GM23248 (cell line): ENCODE measurements around the gene SUGCT. TPM values are rescaled to one million over a fixed set of nuclear protein-coding genes. Genes with fewer than 3 reads are reported as not detected.
"Not testable (repeated sequence)": the region's sequence is repeated elsewhere in the genome, so short reads cannot be mapped to it uniquely, and the experiment has no call there.

Source experiments
- DNase-seq: peaks from one replicate; pipeline ENCODE4 v3.0.0-alpha.2; 2015
- H2AFZ ChIP-seq: fragments of 200-600 bp; sonication (generic); 2 replicates; pipeline ENCODE4 v1.6.1; 2016; ENCODE audit warnings: antibody characterized with exemption
- H3F3A ChIP-seq: fragments of 200-600 bp; sonication (generic); 2 replicates; pipeline ENCODE4 v1.6.1; 2016; ENCODE audit warnings: mild to moderate bottlenecking, antibody characterized with exemption, mixed run types; ENCODE audit not compliant: insufficient read depth
- H3K27ac ChIP-seq: fragments of 200-600 bp; sonication (generic); 2 replicates; pipeline ENCODE4 v1.5.1; 2016; ENCODE audit warnings: mild to moderate bottlenecking
- H3K27me3 ChIP-seq: fragments of 200-600 bp; sonication (generic); replicated peaks from 2 replicates; pipeline ENCODE4 v1.6.1; 2016; ENCODE audit warnings: mild to moderate bottlenecking; ENCODE audit not compliant: insufficient read depth
- H3K36me3 ChIP-seq: fragments of 200-600 bp; sonication (generic); 2 replicates; pipeline ENCODE4 v1.6.1; 2016; ENCODE audit warnings: low read depth, mild to moderate bottlenecking
- H3K4me1 ChIP-seq: fragments of 200-600 bp; sonication (generic); 2 replicates; pipeline ENCODE4 v1.6.1; 2016; ENCODE audit warnings: mild to moderate bottlenecking; ENCODE audit not compliant: insufficient read depth
- H3K4me2 ChIP-seq: fragments of 200-600 bp; sonication (generic); one replicate; pipeline ENCODE4 v1.6.1; 2016; ENCODE audit warnings: mild to moderate bottlenecking; ENCODE audit not compliant: unreplicated experiment
- H3K4me3 ChIP-seq: fragments of 200-600 bp; sonication (generic); 2 replicates; pipeline ENCODE4 v1.5.1; 2016; ENCODE audit warnings: mild to moderate bottlenecking
- H3K79me2 ChIP-seq: fragments of 200-600 bp; sonication (generic); 2 replicates; pipeline ENCODE4 v1.6.1; 2016; ENCODE audit warnings: mild to moderate bottlenecking; ENCODE audit not compliant: insufficient read depth
- H3K9ac ChIP-seq: fragments of 200-600 bp; sonication (generic); 2 replicates; pipeline ENCODE4 v1.6.1; 2016; ENCODE audit warnings: mild to moderate bottlenecking
- H3K9me2 ChIP-seq: fragments of 200-600 bp; sonication (generic); 2 replicates; pipeline ENCODE4 v1.6.1; 2016; ENCODE audit warnings: mixed run types, mild to moderate bottlenecking, moderate library complexity; ENCODE audit not compliant: insufficient read depth
- H3K9me3 ChIP-seq: fragments of 200-600 bp; sonication (generic); one replicate; pipeline ENCODE4 v1.6.1; 2017; ENCODE audit warnings: low read depth
- H4K20me1 ChIP-seq: fragments of 200-600 bp; sonication (generic); 2 replicates; pipeline ENCODE4 v1.6.0; 2016; ENCODE audit not compliant: insufficient read depth
- EZH2 ChIP-seq: fragments of 200-600 bp; sonication (generic); IDR thresholded peaks from 2 replicates; pipeline ENCODE4 v1.6.1; 2018; ENCODE audit warnings: antibody characterized with exemption, mild to moderate bottlenecking; ENCODE audit not compliant: insufficient read depth, poor library complexity, severe bottlenecking
- EZH2phosphoT487 ChIP-seq: fragments of 200-600 bp; sonication (generic); IDR thresholded peaks from 2 replicates; pipeline ENCODE4 v1.6.1; 2018; ENCODE audit warnings: antibody characterized with exemption, moderate library complexity, mild to moderate bottlenecking, low read depth; ENCODE audit not compliant: insufficient read depth
- WGBS, 2 experiments: methylation state at CpG; one replicate each; pipeline ENCODE4 v1.1.6; 2015 to 2017; ENCODE audit warnings: low lambda C conversion rate in 2 of 2, low coverage in 1 of 2; ENCODE audit errors: missing lambda C conversion rate in 2 of 2; 5-methylcytosine and 5-hydroxymethylcytosine counted together
- in situ Hi-C: fragments of 300-500 bp; cut with MboI; formaldehyde crosslinking; loops from 2 replicates; pipeline ENCODE4 v1.15.0; 2020
- polyA plus RNA-seq: library from polyadenylated mRNA; unstranded; fragments of >200 nt; fragmentation: Nextera tagmentation; extraction: Ambion mirVana; gene quantifications from 2 replicates; pipeline ENCODE4 v1.2.1, GENCODE V29; 2016
- total RNA-seq: library from RNA; depleted of rRNA; stranded (reverse); fragments of >200 nt; shearing (Covaris generic); gene quantifications from 2 replicates; pipeline ENCODE4 v1.2.3, GENCODE V29; 2014

Gene SUGCT
- total and polyA plus RNA-seq, 2 experiments from 2014 or later, result 2.2 to 7.1 TPM

DNA sequence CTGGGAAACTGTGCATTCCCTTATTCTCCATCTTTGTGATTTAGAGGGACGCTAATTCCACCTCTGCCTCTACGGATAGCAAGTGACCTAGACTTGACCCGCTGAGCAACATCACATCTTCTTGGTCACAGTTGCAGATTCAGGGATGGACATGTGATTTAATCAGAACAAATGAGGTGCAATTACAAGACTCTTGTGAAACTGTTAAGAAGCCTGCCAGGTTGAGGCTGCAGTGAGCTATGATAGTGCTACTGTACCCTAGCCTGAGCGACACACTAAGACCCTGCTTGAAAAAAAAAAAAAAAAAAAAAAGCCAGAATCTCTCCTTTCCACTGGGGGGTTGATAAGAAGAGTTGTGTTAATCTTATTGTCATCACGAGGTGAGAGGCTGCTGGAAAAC lies 14.8 kb upstream of the SUGCT start:
- no peak for DNase-seq
- in situ Hi-C loops, result no loop called here
- H3K9ac ChIP-seq, result no peak overlapping the region
- no peaks in the 10 kb centered on the region for H3F3A ChIP-seq
- TF ChIP-seq EZH2 (no peak), EZH2phosphoT487 (no peak)
- no peaks in the 10 kb centered on the region for H3K9me3 ChIP-seq
- no peak overlapping the region for H2AFZ ChIP-seq
- H4K20me1 ChIP-seq, result no peaks in the 10 kb centered on the region
- 84% methylated on average over 5 of the region's 5 CpGs for WGBS, 2 experiments
- no peak overlapping the region for H3K4me2 ChIP-seq
- H3K79me2 ChIP-seq, result peaks cover 29% of the 10 kb centered on the region
- H3K9me2 ChIP-seq, result no peaks in the 10 kb centered on the region
- no peaks in the 10 kb centered on the region for H3K36me3 ChIP-seq
- no peak overlapping the region for H3K27ac ChIP-seq
- H3K27me3 ChIP-seq, result no peaks in the 10 kb centered on the region
- H3K4me3 ChIP-seq, result no peak overlapping the region
- H3K4me1 ChIP-seq, result no peaks in the 10 kb centered on the region

DNA sequence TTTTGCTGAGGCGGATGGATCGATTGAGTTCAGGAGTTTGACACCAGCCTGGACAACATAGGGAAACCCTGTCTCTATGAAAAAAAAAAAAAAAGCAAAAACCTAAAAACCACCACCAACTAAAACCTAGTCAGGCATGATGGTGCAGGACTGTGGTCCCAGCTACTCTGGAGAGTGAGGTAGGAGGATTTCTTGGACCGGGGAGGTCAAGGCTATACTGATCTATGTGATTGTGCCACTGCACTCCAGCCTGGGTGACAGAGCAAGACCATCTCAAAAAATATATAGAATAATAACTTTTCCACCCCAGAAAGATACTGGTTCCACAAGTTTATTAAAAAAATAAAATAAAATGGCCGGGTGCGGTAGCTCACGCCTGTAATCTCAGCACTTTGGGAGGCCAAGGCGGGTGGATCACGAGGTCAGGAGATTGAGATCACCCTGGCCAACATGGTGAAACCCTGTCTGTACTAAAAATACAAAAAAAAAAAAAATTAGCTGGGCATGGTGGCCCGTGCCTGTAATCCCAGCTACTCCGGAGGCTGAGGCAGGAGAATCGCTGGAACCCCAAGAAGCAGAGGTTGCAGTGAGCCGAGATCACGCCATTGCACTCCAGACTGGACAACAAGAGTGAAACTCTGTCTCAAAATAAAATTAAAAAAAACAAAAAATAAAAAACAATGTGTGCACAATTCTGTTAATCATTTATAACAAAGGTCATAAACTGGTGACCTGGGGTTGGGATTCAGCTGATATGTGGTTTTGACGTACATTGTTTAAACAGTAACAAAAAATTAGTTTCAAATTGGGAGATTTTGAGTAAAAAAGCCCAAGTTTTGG lies 12.5 kb upstream of the SUGCT start:
- H2AFZ ChIP-seq, H4K20me1 ChIP-seq, H3K4me3 ChIP-seq, H3K4me1 ChIP-seq, DNase-seq, H3K27me3 ChIP-seq, H3K4me2 ChIP-seq, H3K9ac ChIP-seq, H3K27ac ChIP-seq, H3K36me3 ChIP-seq, H3K9me3 ChIP-seq, H3K9me2 ChIP-seq, in situ Hi-C loops, H3F3A ChIP-seq: not testable (repeated sequence)
- 96 to 97% methylated on average over 14 of the region's 14 CpGs for WGBS, 2 experiments
- peaks cover 52% of the 10 kb centered on the region for H3K79me2 ChIP-seq

DNA sequence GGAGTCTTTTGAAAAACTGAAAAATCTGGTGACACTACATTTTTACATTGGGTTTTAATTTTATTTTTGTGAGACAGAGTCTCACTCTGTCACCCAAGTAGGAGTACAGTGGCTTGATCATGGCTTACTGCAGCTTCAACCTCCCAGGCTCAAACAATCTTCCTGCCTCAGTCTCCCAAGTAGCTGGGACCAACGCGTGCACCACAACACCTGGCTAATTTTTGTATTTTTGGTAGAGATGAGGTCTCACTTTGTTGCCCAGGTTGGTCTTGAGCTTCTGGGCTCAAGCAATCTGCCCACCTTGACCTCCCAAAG lies 11.9 kb upstream of the SUGCT start:
- H3K9me2 ChIP-seq, result no peaks in the 10 kb centered on the region
- no peak overlapping the region for H3K4me3 ChIP-seq
- peaks cover 57% of the 10 kb centered on the region for H3K79me2 ChIP-seq
- DNase-seq, result no peak
- no peaks in the 10 kb centered on the region for H3K9me3 ChIP-seq
- no peak overlapping the region for H3K9ac ChIP-seq
- H3K27me3 ChIP-seq, result no peaks in the 10 kb centered on the region
- H3K4me1 ChIP-seq, result no peaks in the 10 kb centered on the region
- H3F3A ChIP-seq, result no peaks in the 10 kb centered on the region
- no peak for TF ChIP-seq EZH2phosphoT487
- TF ChIP-seq EZH2, result no peak
- in situ Hi-C loops, result no loop called here
- no peaks in the 10 kb centered on the region for H4K20me1 ChIP-seq
- no peak overlapping the region for H2AFZ ChIP-seq
- no peak overlapping the region for H3K4me2 ChIP-seq
- WGBS, 2 experiments, result 100% methylated on average over 2 of the region's 2 CpGs
- no peaks in the 10 kb centered on the region for H3K36me3 ChIP-seq
- H3K27ac ChIP-seq, result no peak overlapping the region

DNA sequence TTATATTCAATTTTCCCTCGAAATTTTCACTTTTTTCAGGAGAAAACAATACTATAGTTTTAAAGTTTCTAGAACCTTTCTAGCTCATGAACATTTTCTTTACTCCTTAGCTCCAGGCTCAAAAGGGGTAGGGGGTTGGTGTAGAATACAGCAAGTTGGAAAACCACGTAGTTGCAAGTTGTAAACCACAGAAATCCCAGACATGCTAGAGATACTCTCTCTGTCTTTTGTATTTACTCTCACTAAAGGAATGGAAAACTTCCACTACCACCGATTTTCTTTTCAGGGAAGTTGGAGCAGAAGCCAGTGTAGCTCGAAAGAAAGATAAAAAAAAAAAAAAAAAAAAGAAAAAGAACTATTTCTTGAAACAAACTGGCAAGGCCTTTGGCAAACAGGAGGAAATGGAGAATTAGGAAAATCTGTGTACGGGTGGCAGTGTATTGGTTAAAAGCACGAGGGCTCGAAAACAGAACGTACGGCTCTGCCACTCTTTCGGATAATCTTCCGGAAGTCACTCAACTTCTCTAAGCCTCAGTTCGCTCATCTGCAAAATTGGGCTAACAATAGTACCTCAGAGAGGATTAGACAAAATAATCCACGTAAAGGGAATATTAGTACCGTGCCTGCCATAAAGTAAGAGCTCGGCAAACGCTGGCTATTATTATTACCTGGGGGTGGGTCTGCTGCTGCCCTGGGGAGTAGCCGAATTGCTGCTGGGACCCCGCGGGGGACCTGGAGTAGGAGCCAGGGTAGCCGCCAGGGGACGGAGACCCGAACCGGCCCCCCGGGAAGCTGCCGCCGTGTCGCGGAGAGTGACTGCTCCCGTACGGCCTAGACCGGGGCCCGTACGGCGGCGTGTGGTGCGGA lies 1.0 kb upstream of the SUGCT start:
- H3K4me1 ChIP-seq, result peaks cover 14% of the 10 kb centered on the region
- peak overlapping the region; percentile 81 for H3K27ac ChIP-seq
- H3K9me3 ChIP-seq, result no peaks in the 10 kb centered on the region
- no peaks in the 10 kb centered on the region for H3K36me3 ChIP-seq
- no peaks in the 10 kb centered on the region for H3K27me3 ChIP-seq
- H4K20me1 ChIP-seq, result no peaks in the 10 kb centered on the region
- H3K9ac ChIP-seq, result peak overlapping the region; percentile 96
- WGBS, 2 experiments, result 1% methylated on average over 35 of the region's 36 CpGs
- H3K79me2 ChIP-seq, result peaks cover 54% of the 10 kb centered on the region
- H2AFZ ChIP-seq, result peak overlapping the region; percentile 98
- TF ChIP-seq EZH2phosphoT487 (no peak), EZH2 (no peak)
- H3K9me2 ChIP-seq, result no peaks in the 10 kb centered on the region
- in situ Hi-C loops, result no loop called here
- peak; percentile 57 for DNase-seq
- H3F3A ChIP-seq, result no peaks in the 10 kb centered on the region
- peak overlapping the region; percentile 97 for H3K4me3 ChIP-seq
- peak overlapping the region; percentile 98 for H3K4me2 ChIP-seq
